Loucy (cell line): ENCODE measurements around the gene PCDHGA9.
"Not testable (repeated sequence)": the region's sequence is repeated elsewhere in the genome, so short reads cannot be mapped to it uniquely, and the experiment has no call there.

Experiments
- H2AFZ ChIP-seq: fragments of 200-600 bp; sonication (generic); 2 replicates; pipeline ENCODE4 v1.6.0; 2016; ENCODE audit warnings: antibody characterized with exemption, mild to moderate bottlenecking, low read length, moderate library complexity
- H3F3A ChIP-seq: fragments of 200-600 bp; 2 replicates; pipeline ENCODE4 v1.6.0; 2016; ENCODE audit warnings: antibody characterized with exemption, low read depth, mild to moderate bottlenecking
- H3K27me3 ChIP-seq: fragments of 200-600 bp; sonication (generic); 2 replicates; pipeline ENCODE4 v1.6.1; 2014; ENCODE audit warnings: low read length, mild to moderate bottlenecking; ENCODE audit not compliant: insufficient read depth, poor library complexity, severe bottlenecking
- H3K36me3 ChIP-seq: fragments of 200-600 bp; sonication (generic); 2 replicates; pipeline ENCODE4 v1.6.1; 2016; ENCODE audit warnings: low read length; ENCODE audit not compliant: insufficient read depth
- H3K4me1 ChIP-seq: fragments of 200-600 bp; sonication (generic); 2 replicates; pipeline ENCODE4 v1.5.1; 2014; ENCODE audit warnings: low read length, mild to moderate bottlenecking; ENCODE audit not compliant: insufficient read depth, poor library complexity, severe bottlenecking
- H3K4me2 ChIP-seq: fragments of 200-600 bp; sonication (generic); 2 replicates; pipeline ENCODE4 v1.6.0; 2014; ENCODE audit warnings: antibody characterized with exemption, low read length, low read depth, mild to moderate bottlenecking; ENCODE audit not compliant: poor library complexity, severe bottlenecking
- H3K4me3 ChIP-seq: fragments of 200-600 bp; sonication (generic); 2 replicates; pipeline ENCODE4 v1.5.1; 2014; ENCODE audit warnings: low read length, mild to moderate bottlenecking, mixed read lengths; ENCODE audit not compliant: poor library complexity, severe bottlenecking
- H3K79me2 ChIP-seq: fragments of 200-600 bp; sonication (generic); 2 replicates; pipeline ENCODE4 v1.6.1; 2014; ENCODE audit warnings: low read length; ENCODE audit not compliant: insufficient read depth
- H3K9ac ChIP-seq: fragments of 200-600 bp; sonication (generic); 2 replicates; pipeline ENCODE4 v1.6.0; 2014; ENCODE audit warnings: mild to moderate bottlenecking, low read depth, low read length, moderate library complexity; ENCODE audit not compliant: poor library complexity, severe bottlenecking
- H3K9me2 ChIP-seq: fragments of 200-600 bp; sonication (generic); replicated peaks from 2 replicates; pipeline ENCODE4 v1.6.1; 2016; ENCODE audit warnings: low read depth, low read length, mixed read lengths
- H3K9me3 ChIP-seq: fragments of 200-600 bp; sonication (generic); 2 replicates; pipeline ENCODE4 v1.6.1; 2014; ENCODE audit warnings: mild to moderate bottlenecking, antibody characterized with exemption, low read length, low read depth; ENCODE audit not compliant: insufficient read depth
- H4K20me1 ChIP-seq: fragments of 200-600 bp; sonication (generic); 2 replicates; pipeline ENCODE4 v1.6.0; 2014; ENCODE audit warnings: antibody characterized with exemption, low read length, mild to moderate bottlenecking; ENCODE audit not compliant: insufficient read depth, poor library complexity, severe bottlenecking
- EZH2phosphoT487 ChIP-seq: fragments of 200-600 bp; IDR thresholded peaks from 2 replicates; pipeline ENCODE4 v1.6.1; 2018; ENCODE audit warnings: antibody characterized with exemption, mild to moderate bottlenecking, moderate library complexity, borderline replicate concordance
- TF ChIP-seq, protein P1 (sequence below): fragments of 200-600 bp; sonication (generic); conservative IDR thresholded peaks from 2 replicates; pipeline ENCODE4 v1.5.1; 2014; ENCODE audit warnings: mild to moderate bottlenecking, antibody characterized with exemption, low read length

PCDHGA9 gene

DNA sequence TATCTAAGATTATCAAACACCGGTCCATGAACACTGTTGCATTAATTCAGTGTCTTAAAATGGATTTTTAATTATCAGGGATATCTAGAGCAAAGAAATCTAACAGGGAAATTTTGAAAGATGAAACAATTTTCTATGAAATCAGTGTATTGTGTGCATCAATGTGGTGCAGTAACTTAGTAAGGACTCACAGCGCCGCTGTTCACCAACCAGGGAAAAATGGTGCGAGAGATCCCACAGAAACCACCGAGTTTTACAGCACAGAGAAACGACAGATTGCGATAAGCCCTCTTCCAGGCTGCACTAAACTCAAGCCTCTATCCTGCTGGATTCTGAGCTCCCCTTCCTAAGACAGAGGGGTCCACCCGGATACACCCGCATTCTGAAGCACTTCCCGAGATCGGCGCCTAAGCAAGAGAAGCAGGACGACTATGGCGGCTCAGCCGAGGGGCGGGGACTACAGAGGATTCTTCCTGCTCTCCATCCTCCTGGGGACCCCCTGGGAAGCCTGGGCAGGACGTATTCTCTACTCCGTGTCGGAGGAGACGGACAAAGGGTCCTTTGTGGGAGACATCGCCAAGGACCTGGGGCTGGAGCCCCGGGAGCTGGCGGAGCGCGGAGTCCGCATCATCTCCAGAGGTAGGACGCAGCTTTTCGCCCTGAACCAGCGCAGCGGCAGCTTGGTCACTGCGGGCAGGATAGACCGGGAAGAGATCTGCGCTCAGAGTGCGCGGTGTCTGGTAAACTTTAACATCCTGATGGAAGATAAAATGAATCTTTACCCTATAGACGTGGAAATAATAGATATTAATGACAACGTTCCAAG, 19.9 kb upstream of the PCDHGA9 start, which contains the start of gene PCDHGA7:
TSS of gene PCDHGA7 (plus strand) at position 274 of the 826 bp plus-strand sequence. CDS start at position 432, 158 bp downstream.
- no peak within 1 kb of the TSS for H3K9ac ChIP-seq
- no peak within 1 kb of the TSS for H2AFZ ChIP-seq
- no peak for TF ChIP-seq EZH2phosphoT487
- TF ChIP-seq, protein P1, sequence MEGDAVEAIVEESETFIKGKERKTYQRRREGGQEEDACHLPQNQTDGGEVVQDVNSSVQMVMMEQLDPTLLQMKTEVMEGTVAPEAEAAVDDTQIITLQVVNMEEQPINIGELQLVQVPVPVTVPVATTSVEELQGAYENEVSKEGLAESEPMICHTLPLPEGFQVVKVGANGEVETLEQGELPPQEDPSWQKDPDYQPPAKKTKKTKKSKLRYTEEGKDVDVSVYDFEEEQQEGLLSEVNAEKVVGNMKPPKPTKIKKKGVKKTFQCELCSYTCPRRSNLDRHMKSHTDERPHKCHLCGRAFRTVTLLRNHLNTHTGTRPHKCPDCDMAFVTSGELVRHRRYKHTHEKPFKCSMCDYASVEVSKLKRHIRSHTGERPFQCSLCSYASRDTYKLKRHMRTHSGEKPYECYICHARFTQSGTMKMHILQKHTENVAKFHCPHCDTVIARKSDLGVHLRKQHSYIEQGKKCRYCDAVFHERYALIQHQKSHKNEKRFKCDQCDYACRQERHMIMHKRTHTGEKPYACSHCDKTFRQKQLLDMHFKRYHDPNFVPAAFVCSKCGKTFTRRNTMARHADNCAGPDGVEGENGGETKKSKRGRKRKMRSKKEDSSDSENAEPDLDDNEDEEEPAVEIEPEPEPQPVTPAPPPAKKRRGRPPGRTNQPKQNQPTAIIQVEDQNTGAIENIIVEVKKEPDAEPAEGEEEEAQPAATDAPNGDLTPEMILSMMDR = no peak

DNA sequence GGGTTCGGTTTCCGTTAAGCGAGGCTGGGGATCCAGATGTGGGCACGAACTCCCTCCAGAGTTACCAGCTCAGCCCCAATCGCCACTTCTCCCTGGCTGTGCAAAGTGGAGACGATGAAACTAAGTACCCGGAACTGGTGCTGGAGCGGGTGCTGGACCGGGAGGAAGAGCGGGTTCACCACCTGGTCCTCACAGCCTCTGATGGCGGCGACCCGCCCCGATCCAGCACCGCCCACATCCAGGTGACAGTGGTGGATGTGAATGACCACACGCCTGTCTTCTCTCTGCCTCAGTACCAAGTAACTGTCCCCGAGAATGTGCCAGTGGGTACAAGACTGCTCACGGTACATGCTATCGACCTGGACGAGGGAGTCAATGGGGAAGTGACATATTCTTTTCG, 19.2 kb upstream of the PCDHGA9 start:
- no peak overlapping the region for H2AFZ ChIP-seq
- no peaks in the 10 kb centered on the region for H3K4me1 ChIP-seq
- H4K20me1 ChIP-seq = no peaks in the 10 kb centered on the region
- H3K4me3 ChIP-seq = no peak overlapping the region
- H3K9me2 ChIP-seq = no peaks in the 10 kb centered on the region
- no peaks in the 10 kb centered on the region for H3K79me2 ChIP-seq
- no peak overlapping the region for H3K4me2 ChIP-seq
- H3K36me3 ChIP-seq = no peaks in the 10 kb centered on the region
- H3K9me3 ChIP-seq = no peaks in the 10 kb centered on the region
- H3F3A ChIP-seq = no peaks in the 10 kb centered on the region
- no peak for TF ChIP-seq EZH2phosphoT487
- TF ChIP-seq, protein P1 = no peak
- no peak overlapping the region for H3K9ac ChIP-seq
- no peaks in the 10 kb centered on the region for H3K27me3 ChIP-seq

More for the DNA sequence above, 19.9 kb upstream of the PCDHGA9 start, which contains the start of gene PCDHGA7:
- Histone ChIP-seq H3K4me1 (no peaks in the 10 kb centered on the region), H3K79me2 (no peaks in the 10 kb centered on the region), H3K4me3 (no peak within 1 kb of the TSS), H3F3A (no peaks in the 10 kb centered on the region), H3K27me3 (no peaks in the 10 kb centered on the region), H3K9me2 (no peaks in the 10 kb centered on the region), H3K9me3 (no peaks in the 10 kb centered on the region), H4K20me1 (no peaks in the 10 kb centered on the region), H3K4me2 (no peak within 1 kb of the TSS), H3K36me3 (no peaks in the 10 kb centered on the region)

DNA sequence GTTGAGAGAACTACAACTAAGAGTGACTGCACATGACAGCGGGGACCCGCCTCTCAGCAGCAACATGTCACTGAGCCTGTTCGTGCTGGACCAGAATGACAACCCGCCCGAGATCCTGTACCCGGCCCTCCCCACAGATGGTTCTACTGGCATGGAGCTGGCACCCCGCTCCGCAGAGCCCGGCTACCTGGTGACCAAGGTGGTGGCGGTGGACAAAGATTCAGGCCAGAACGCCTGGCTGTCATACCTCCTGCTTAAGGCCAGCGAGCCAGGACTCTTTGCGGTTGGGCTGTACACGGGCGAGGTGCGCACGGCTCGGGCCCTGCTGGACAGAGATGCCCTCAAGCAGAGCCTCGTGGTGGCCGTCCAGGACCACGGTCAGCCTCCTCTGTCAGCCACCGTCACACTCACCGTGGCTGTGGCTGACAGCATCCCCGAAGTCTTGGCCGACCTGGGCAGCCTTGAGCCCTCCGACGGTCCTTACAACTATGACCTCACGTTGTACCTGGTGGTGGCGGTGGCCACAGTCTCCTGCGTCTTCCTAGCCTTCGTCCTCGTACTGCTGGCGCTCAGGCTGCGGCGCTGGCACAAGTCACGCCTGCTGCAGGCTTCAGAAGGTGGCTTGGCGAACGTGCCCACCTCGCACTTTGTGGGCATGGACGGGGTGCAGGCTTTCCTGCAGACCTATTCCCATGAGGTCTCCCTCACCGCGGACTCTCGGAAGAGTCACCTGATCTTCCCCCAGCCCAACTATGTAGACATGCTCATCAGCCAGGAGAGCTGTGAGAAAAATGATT, 17.9 kb upstream of the PCDHGA9 start:
- Histone ChIP-seq H3K27me3 (no peaks in the 10 kb centered on the region), H3K9ac (no peak overlapping the region), H3K4me1 (no peaks in the 10 kb centered on the region), H3K36me3 (no peaks in the 10 kb centered on the region), H3K9me3 (no peaks in the 10 kb centered on the region), H3K4me2 (no peak overlapping the region), H3K4me3 (no peak overlapping the region), H3K79me2 (no peaks in the 10 kb centered on the region), H2AFZ (no peak overlapping the region), H3F3A (no peaks in the 10 kb centered on the region), H3K9me2 (no peaks in the 10 kb centered on the region), H4K20me1 (no peaks in the 10 kb centered on the region)
- TF ChIP-seq EZH2phosphoT487 = no peak
- TF ChIP-seq, protein P1 = no peak

DNA sequence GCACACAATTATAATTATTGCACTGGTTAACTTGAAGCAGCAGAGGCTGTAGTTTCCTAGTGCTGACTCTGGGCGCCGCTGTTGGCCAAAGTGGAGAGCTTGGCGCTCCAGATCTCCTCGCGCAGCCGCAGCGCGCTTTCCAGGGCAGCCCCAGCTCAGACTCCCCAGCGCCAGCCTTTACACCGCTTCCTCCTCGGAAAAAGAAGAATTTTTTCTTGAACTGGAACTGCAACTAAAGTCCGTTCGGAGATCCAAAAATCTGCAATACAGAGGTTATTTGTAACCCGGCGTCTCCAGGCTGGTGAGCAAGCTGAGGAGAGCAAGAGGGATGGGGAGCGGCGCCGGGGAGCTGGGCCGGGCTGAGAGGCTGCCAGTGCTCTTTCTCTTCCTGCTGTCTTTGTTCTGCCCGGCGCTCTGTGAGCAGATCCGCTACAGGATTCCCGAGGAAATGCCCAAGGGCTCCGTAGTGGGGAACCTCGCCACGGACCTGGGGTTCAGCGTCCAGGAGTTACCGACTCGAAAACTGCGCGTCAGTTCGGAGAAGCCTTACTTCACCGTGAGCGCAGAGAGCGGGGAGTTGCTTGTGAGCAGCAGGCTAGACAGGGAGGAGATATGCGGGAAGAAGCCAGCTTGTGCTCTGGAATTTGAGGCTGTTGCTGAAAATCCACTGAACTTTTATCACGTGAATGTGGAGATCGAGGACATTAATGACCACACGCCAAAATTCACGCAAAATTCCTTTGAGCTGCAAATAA, 14.8 kb upstream of the PCDHGA9 start, which contains the start of gene PCDHGB4:
TSS of gene PCDHGB4 (plus strand) at position 142 of the 755 bp plus-strand sequence. CDS start at position 329, 187 bp downstream.
- not testable (repeated sequence) for H3K79me2 ChIP-seq, H3K9me3 ChIP-seq, H3K36me3 ChIP-seq, H2AFZ ChIP-seq, H3K27me3 ChIP-seq, H3K4me1 ChIP-seq, H3K9me2 ChIP-seq, H3K4me3 ChIP-seq, H4K20me1 ChIP-seq, H3K4me2 ChIP-seq, H3F3A ChIP-seq, H3K9ac ChIP-seq
